ENCODE data around the gene VCP.

The VCP gene

DNA sequence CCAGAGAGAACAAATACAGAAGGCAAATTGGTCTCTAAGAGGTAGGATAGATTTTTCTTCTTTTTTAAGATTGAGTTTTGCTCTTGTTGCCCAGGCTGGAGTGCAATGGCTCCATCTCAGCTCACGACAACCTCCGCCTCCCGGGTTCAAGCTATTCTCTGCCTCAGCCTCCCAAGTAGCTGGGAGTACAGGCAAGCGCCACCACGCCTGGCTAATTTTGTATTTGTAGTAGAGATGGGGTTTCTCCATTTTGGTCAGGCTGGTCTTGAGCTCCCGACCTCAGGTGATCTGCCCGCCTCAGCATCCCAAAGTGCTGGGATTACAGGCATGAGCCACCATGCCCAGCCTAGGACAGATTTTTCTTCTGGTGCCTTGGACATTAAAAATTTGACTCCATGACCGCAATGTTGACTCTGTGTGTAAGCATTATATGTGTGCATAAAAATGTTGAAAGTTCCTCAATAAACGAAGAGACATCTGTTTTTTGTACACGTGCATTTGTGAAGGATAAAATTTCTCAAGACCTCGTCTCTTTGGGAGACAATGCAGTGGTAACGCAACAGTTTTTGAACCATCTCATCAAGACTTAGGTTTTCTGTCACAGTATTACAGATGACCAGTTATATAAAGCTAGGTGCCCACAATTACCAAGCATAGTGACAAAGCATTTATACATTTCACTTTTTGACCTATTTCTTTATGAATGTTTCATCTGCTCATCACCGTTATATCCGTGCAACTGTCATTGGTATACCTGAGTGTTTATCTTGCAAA lies 17.4 kb downstream of the VCP start:
- Histone ChIP-seq H3K27me3 (ENCODE audit: control insufficient read depth, insufficient read depth, low read length) (no peaks in the 10 kb centered on the region), H3K4me1 (ENCODE audit: control insufficient read depth, insufficient read depth, low read length) (no peaks in the 10 kb centered on the region), H3K36me3 (ENCODE audit: insufficient read depth, low read length) (peaks cover 85% of the 10 kb centered on the region), H3K4me2 (ENCODE audit: low read length) (no peak overlapping the region), H3K4me3 (ENCODE audit: low read length) (no peak overlapping the region), H3K9me3 (replicated peaks; ENCODE audit: low read length) (no peaks in the 10 kb centered on the region), H3K9ac (ENCODE audit: low read depth, low read length) (no peak overlapping the region)

DNA sequence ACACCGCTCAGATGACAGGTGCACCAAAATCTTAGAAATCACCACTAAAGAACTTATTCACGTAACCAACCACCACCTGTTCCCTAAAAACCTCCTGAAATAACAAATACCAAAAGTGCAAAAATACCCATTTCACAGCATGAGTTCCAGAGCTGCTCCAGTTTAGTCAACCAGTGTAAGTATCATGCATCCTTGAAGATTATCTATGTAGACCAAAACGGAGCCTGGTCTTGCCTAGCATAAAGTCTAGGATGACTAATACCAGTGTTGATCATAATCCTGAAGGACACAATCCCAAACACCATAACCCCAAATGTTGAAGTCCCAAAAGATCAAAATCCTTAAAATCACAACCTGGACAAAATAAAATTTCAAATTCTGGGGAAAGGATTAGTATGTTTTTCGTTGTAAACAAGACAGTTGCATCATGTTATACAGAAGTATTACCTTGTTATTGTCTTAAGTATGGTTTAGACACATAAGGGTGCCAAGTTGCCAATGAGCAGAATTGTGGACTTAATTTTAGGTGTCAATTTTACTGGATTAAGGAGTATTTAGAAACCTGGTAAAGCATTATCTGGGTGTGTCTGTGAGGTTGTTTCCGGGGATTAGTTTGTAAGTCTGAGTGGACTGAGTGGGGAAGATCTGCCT lies 18.1 kb downstream of the VCP start:
- no peak overlapping the region for H3K4me3 ChIP-seq (ENCODE audit: low read length)
- H3K9ac ChIP-seq (ENCODE audit: low read depth, low read length) = no peak overlapping the region
- H3K9me3 ChIP-seq (replicated peaks; ENCODE audit: low read length) = no peaks in the 10 kb centered on the region
- H3K36me3 ChIP-seq (ENCODE audit: insufficient read depth, low read length) = peaks cover 80% of the 10 kb centered on the region
- H3K4me2 ChIP-seq (ENCODE audit: low read length) = no peak overlapping the region
- H3K4me1 ChIP-seq (ENCODE audit: control insufficient read depth, insufficient read depth, low read length) = no peaks in the 10 kb centered on the region
- no peaks in the 10 kb centered on the region for H3K27me3 ChIP-seq (ENCODE audit: control insufficient read depth, insufficient read depth, low read length)

DNA sequence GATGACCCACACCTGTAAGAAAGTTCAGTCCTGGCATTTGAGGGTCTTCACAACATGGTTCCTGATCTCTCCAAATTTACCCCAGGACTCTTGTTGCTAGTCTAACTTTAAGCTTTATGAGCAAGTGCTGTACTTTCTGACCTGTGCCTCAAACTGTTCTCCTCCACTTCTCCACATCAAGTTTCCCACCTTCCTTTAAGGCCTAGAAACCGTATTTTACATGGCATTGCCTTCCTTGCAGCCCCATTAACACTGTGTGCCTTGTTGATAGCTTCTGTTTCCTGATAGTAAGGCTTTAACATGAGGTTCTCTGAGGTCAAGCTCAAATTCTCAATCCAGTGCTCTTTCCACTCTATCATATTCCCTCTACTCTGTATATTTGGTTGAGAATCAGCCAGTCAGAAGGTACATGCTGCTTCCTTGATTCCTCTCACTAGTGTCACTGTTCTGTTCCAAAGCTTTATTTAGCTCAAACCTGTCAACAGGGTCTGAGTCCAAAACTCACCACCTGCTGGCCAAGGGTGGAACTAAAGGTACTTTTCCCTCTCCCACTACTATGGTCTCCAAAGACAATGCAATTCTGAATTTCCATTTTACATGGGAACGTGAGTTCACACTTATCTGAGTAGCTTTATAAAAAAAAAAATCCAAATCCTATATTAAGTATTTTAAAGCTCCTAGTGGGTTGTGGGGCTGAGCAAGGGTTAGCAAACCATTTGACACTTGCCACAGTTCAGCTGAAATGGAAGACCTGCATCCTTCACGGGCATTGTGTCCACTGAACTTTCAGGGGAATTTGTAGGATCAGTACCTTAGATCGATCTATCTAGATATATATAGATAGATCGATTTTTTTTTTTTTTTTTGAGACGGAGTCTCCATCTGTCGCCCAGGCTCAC lies 21.1 kb downstream of the VCP start:
- H3K4me2 ChIP-seq (ENCODE audit: low read length) = no peak overlapping the region
- H3K9me3 ChIP-seq (replicated peaks; ENCODE audit: low read length) = no peaks in the 10 kb centered on the region
- no peak overlapping the region for H3K9ac ChIP-seq (ENCODE audit: low read depth, low read length)
- peaks cover 70% of the 10 kb centered on the region for H3K36me3 ChIP-seq (ENCODE audit: insufficient read depth, low read length)
- no peaks in the 10 kb centered on the region for H3K27me3 ChIP-seq (ENCODE audit: control insufficient read depth, insufficient read depth, low read length)
- no peaks in the 10 kb centered on the region for H3K4me1 ChIP-seq (ENCODE audit: control insufficient read depth, insufficient read depth, low read length)
- no peak overlapping the region for H3K4me3 ChIP-seq (ENCODE audit: low read length)

DNA sequence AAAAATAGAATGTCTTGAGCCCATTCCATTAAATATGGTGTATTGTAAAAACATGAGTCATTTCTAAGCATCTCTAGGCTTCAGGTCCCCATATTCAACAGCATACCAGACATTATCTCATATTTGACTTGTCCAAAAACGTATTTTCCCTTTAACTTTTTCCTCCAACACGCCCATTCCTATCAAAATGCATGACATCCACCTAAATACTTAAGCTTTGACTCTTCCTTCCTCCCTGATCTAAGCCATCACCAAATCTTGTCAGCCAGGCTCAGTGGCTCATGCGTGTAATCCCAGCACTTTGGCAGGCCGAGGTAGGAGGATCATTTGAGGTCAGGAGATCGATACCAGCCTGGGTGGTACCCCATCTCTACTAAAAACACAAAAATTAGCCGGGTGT lies 23.9 kb downstream of the VCP start:
- Histone ChIP-seq H3K9me3 (replicated peaks; ENCODE audit: low read length) (no peaks in the 10 kb centered on the region), H3K27me3 (ENCODE audit: control insufficient read depth, insufficient read depth, low read length) (no peaks in the 10 kb centered on the region), H3K9ac (ENCODE audit: low read depth, low read length) (no peak overlapping the region), H3K4me3 (ENCODE audit: low read length) (no peak overlapping the region), H3K4me1 (ENCODE audit: control insufficient read depth, insufficient read depth, low read length) (no peaks in the 10 kb centered on the region), H3K36me3 (ENCODE audit: insufficient read depth, low read length) (peaks cover 64% of the 10 kb centered on the region), H3K4me2 (ENCODE audit: low read length) (no peak overlapping the region)

DNA sequence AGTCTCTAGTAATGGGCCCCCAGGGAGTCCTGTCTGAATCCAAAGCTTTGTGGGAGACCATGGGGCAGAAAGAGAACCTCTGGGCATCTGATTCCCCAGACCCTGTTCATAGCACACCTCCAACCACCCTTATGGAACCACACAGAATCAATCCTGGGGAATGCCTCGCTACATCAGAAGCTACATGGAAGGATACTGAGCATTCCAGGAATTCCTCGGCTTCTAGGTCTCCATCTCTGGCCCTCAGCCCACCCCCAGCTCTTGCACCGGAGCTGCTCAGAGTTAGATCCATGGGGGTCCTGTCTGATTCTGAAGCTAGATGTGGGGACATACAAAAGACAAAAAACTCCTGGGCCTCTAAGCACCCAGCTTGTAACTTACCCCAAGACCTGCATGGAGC lies 28.4 kb downstream of the VCP start:
- no peak overlapping the region for H3K4me2 ChIP-seq (ENCODE audit: low read length)
- H3K4me3 ChIP-seq (ENCODE audit: low read length) = no peak overlapping the region

DNA sequence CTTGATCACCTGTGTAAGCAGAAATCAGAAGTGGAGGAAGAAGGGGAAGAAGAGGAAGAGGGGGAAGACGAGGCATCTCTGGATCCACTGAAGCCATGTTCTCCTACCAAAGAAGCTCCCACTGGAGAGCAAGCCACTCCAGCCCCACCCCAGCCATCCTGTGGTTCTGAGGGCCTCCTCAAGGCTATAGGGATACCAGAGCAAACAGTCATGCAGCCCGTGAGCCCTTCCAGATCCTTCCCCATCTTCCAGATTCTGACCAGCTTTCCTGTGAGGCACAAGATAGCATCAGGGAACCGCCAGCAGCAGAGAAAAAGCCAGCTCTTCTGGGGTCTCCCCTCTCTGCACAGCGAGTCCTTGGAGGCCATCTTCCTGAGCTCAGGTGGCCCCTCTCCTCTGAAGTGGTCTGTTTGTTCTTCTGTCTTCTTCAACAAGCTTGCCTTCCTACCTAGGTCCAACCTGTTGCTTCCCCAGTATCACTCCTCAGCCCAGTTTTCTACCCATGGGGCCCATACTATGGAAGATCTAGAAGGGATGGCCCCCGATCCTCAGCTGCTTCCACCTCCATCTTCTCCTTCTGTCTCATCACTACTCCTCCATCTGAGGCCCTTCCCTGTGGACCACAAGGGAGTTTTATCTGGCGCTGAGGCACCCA lies 29.4 kb downstream of the VCP start:
- no peak overlapping the region for H3K4me2 ChIP-seq (ENCODE audit: low read length)
- H3K9me3 ChIP-seq (replicated peaks; ENCODE audit: low read length) = no peaks in the 10 kb centered on the region
- peaks cover 43% of the 10 kb centered on the region for H3K36me3 ChIP-seq (ENCODE audit: insufficient read depth, low read length)
- no peaks in the 10 kb centered on the region for H3K27me3 ChIP-seq (ENCODE audit: control insufficient read depth, insufficient read depth, low read length)
- no peak overlapping the region for H3K9ac ChIP-seq (ENCODE audit: low read depth, low read length)
- peaks cover 4% of the 10 kb centered on the region for H3K4me1 ChIP-seq (ENCODE audit: control insufficient read depth, insufficient read depth, low read length)
- no peak overlapping the region for H3K4me3 ChIP-seq (ENCODE audit: low read length)

More for the DNA sequence above, 28.4 kb downstream of the VCP start:
- H3K36me3 ChIP-seq (ENCODE audit: insufficient read depth, low read length) = peaks cover 51% of the 10 kb centered on the region
- no peaks in the 10 kb centered on the region for H3K27me3 ChIP-seq (ENCODE audit: control insufficient read depth, insufficient read depth, low read length)
- no peak overlapping the region for H3K9ac ChIP-seq (ENCODE audit: low read depth, low read length)
- H3K4me1 ChIP-seq (ENCODE audit: control insufficient read depth, insufficient read depth, low read length) = peaks cover 4% of the 10 kb centered on the region
- no peaks in the 10 kb centered on the region for H3K9me3 ChIP-seq (replicated peaks; ENCODE audit: low read length)

DNA sequence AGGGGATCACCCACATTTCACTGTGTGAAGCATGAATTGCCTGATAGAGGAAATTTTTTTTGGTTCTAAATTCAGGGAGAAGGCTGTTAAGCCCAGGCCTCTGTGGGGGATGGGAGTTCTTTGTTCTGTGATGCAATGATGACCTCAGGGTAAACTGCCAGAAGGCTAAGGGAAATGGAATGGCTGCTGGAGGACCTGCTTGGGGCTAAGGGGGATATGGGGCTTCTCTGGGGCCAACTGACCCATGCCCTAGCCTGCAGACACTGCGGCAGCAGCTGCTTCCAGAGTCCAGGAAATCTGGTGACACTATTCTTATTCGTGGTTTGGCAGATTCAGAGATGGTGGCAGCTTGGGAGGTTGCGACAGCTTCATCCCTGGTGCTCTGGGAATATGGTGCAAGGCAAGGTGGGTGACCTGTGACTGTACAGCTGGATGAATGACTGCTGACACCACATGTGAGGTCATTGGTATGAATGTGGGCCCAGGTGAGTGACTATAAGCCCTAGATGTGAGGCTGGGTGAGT lies 30.3 kb downstream of the VCP start:
- H3K9me3 ChIP-seq (replicated peaks; ENCODE audit: low read length) = no peaks in the 10 kb centered on the region
- H3K36me3 ChIP-seq (ENCODE audit: insufficient read depth, low read length) = peaks cover 42% of the 10 kb centered on the region
- no peaks in the 10 kb centered on the region for H3K27me3 ChIP-seq (ENCODE audit: control insufficient read depth, insufficient read depth, low read length)
- no peak overlapping the region for H3K9ac ChIP-seq (ENCODE audit: low read depth, low read length)
- no peak overlapping the region for H3K4me2 ChIP-seq (ENCODE audit: low read length)
- peaks cover 4% of the 10 kb centered on the region for H3K4me1 ChIP-seq (ENCODE audit: control insufficient read depth, insufficient read depth, low read length)
- H3K4me3 ChIP-seq (ENCODE audit: low read length) = no peak overlapping the region

DNA sequence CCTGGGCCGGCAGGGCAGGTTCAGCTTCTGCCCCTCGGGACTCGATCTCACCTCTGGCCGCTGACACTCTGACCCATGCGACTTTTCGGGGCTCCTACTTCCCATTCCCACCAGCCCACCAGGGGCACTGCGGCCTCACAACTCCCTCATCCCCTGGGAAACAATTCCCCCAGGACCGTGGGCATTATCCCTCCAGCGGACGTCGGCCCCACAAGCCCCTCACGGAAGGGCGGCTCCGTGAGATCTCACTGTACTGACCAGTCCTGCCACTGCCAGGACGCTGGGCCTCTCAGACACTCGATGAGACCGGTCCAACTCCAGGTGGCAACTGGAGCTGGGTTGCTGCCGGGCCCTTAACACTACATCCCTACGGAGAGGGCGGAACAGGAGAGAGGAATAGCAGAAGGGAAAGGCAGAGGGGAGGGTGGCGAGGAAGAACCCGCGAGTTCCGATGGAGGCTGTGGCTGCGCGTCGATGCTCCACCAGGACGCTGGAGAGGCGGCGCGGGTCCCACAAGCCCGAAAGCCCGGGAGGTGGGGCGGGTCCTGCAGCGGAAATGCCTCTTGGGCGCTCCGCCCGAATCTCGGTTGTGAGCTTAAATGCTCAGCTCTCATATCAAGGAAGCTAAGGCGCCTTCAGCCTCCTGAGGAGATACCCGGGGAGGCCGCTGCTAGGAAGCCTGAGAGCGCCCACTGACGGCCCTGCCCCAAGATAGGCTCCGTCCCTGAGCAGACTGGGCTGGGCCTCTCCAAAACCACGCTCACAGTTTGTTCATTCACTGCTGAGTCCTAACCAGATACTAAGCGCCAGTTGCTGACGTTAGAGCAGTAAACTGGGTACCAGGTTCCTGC lies 36.3 kb downstream of the VCP start:
- Histone ChIP-seq H3K27me3 (ENCODE audit: control insufficient read depth, insufficient read depth, low read length) (no peaks in the 10 kb centered on the region), H3K4me1 (ENCODE audit: control insufficient read depth, insufficient read depth, low read length) (no peaks in the 10 kb centered on the region), H3K4me3 (ENCODE audit: low read length) (no peak overlapping the region), H3K36me3 (ENCODE audit: insufficient read depth, low read length) (peaks cover 24% of the 10 kb centered on the region), H3K4me2 (ENCODE audit: low read length) (no peak overlapping the region), H3K9ac (ENCODE audit: low read depth, low read length) (no peak overlapping the region), H3K9me3 (replicated peaks; ENCODE audit: low read length) (no peaks in the 10 kb centered on the region)

DNA sequence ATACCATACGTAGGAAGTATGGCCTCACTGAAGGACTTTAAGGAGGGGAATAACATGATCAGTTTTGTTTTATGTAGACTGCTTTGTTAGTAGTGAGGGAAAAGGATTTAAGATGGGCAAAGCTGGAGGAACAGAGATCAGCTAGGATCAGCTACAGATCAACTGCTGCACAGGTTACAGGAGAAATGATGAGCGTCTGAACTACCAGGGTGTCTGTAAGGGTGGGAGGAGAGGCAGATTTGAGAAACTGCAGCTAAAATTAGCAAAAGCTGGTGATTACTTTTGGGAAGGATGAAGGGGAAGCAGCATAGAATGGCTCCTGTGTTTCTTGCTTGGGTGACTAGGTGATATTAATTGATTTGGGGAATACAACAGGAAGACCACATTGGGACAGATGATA lies 39.3 kb downstream of the VCP start:
- H3K27me3 ChIP-seq (ENCODE audit: control insufficient read depth, insufficient read depth, low read length) = no peaks in the 10 kb centered on the region
- no peak overlapping the region for H3K4me2 ChIP-seq (ENCODE audit: low read length)

DNA sequence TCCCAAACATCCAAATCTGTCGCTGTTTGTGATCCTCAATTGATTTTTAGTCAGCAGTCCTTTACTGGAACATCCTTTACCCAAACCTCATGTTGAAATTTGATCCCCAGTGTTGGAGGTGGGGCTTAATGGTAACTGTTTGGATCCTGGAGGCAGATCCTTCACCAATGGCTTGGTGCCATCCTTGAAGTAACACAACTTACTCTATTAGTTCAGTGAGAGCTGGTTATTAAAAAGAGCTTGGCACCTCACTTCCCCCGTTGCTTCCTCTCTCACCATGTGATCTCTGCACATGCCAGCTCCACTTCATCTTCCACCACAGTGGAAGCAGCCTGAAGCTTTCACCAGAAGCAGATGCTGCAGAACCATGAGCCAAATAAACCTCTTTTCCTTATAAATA lies 42.6 kb downstream of the VCP start:
- Histone ChIP-seq H3K4me2 (ENCODE audit: low read length) (no peak overlapping the region), H3K9ac (ENCODE audit: low read depth, low read length) (no peak overlapping the region), H3K9me3 (replicated peaks; ENCODE audit: low read length) (no peaks in the 10 kb centered on the region), H3K4me1 (ENCODE audit: control insufficient read depth, insufficient read depth, low read length) (peaks cover 15% of the 10 kb centered on the region), H3K36me3 (ENCODE audit: insufficient read depth, low read length) (peaks cover 2% of the 10 kb centered on the region), H3K27me3 (ENCODE audit: control insufficient read depth, insufficient read depth, low read length) (no peaks in the 10 kb centered on the region), H3K4me3 (ENCODE audit: low read length) (no peak overlapping the region)

More for the DNA sequence above, 39.3 kb downstream of the VCP start:
- no peak overlapping the region for H3K4me3 ChIP-seq (ENCODE audit: low read length)
- peaks cover 17% of the 10 kb centered on the region for H3K36me3 ChIP-seq (ENCODE audit: insufficient read depth, low read length)
- H3K9me3 ChIP-seq (replicated peaks; ENCODE audit: low read length) = no peaks in the 10 kb centered on the region
- no peaks in the 10 kb centered on the region for H3K4me1 ChIP-seq (ENCODE audit: control insufficient read depth, insufficient read depth, low read length)
- H3K9ac ChIP-seq (ENCODE audit: low read depth, low read length) = no peak overlapping the region

Data from skeletal muscle satellite cell (primary cell).